ENCODE measurements around the gene PTCHD4.

GRCh38 chr6:48061265-48061990 lies 49.6 kb downstream of the PTCHD4 start:
- TF ChIP-seq POLR2AphosphoS5 (IDR thresholded peaks at IDR 0.05; ENCODE audit: borderline replicate concordance, low read depth, low read length) = no peak
- TF ChIP-seq FOXP2 (optimal IDR thresholded peaks at IDR 0.05; ENCODE audit: control extremely low read depth, extremely low read length, insufficient read depth) = no peak
